ENCODE measurements around the gene UBXN11.

DNA sequence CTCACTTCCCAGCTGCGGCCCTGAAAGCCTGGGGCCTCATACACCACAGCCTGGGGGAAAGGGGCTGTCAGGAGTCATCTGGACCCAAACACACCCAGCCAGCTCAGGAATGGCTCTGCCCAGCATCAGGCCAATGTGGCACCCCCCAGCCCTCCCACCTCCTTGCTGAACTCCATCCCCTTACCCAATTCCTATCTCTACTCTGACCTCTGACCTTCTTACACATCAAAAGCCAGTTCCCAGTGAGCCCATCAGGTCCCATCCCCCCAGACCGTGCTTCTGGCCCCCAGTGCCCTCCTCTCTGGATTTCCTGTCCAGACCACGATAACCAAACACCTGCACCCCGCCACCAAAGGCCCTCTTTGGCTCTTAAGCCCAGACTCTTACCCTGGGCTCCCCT lies 31.2 kb upstream of the UBXN11 start:
- TF ChIP-seq EZH2 (IDR thresholded peaks at IDR 0.05; ENCODE audit: borderline replicate concordance, insufficient read depth, low read length, poor library complexity, severe bottlenecking) (no peak), EP300 (conservative IDR thresholded peaks at IDR 0.05; ENCODE audit: poor library complexity, severe bottlenecking) (no peak), SMC3 (conservative IDR thresholded peaks at IDR 0.05; ENCODE audit: poor library complexity) (no peak), POLR2AphosphoS5 (IDR thresholded peaks at IDR 0.05) (no peak)
- TF ChIP-seq, protein P1, sequence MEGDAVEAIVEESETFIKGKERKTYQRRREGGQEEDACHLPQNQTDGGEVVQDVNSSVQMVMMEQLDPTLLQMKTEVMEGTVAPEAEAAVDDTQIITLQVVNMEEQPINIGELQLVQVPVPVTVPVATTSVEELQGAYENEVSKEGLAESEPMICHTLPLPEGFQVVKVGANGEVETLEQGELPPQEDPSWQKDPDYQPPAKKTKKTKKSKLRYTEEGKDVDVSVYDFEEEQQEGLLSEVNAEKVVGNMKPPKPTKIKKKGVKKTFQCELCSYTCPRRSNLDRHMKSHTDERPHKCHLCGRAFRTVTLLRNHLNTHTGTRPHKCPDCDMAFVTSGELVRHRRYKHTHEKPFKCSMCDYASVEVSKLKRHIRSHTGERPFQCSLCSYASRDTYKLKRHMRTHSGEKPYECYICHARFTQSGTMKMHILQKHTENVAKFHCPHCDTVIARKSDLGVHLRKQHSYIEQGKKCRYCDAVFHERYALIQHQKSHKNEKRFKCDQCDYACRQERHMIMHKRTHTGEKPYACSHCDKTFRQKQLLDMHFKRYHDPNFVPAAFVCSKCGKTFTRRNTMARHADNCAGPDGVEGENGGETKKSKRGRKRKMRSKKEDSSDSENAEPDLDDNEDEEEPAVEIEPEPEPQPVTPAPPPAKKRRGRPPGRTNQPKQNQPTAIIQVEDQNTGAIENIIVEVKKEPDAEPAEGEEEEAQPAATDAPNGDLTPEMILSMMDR (IDR thresholded peaks at IDR 0.05; ENCODE audit: poor library complexity, severe bottlenecking): no peak

Measured in neural cell (in vitro differentiated cells).